T47D (cell line): ENCODE measurements around the gene ARPC5L.
"Not testable (repeated sequence)": the region's sequence is repeated elsewhere in the genome, so short reads cannot be mapped to it uniquely, and the experiment has no call there.

Experiments used
- DNase-seq, 2 experiments: peaks; one replicate each; pipeline versions ENCODE4 v3.0.0 to v3.0.0-alpha.2; 2011 to 2012; ENCODE audit warnings: low read depth in 1 of 2, low spot score in 1 of 2
- JUND ChIP-seq: IDR thresholded peaks from 2 replicates; pipeline ENCODE4 v1.6.1; 2012; ENCODE audit warnings: low read depth
- in situ Hi-C: cut with HindIII; loops from 2 replicates; pipeline ENCODE4 v1.10.0; 2016; ENCODE audit warnings: low sequenced_read_pairs, low pct_unique_long_range_greater_than_20kb

The ARPC5L gene

GRCh38 chr9:124831642-124832364 lies 30.1 kb upstream of the ARPC5L start:
- TF ChIP-seq JUND, result no peak
- in situ Hi-C loops, result no loop called here
- DNase-seq, result no peak

GRCh38 chr9:124834591-124834990 lies 27.3 kb upstream of the ARPC5L start:
- in situ Hi-C loops, result no loop called here
- no peak for TF ChIP-seq JUND
- no peak for DNase-seq

GRCh38 chr9:124835026-124835557 lies 26.8 kb upstream of the ARPC5L start:
- DNase-seq, result peak in 1 of 2 experiments; percentile 54
- no peak for TF ChIP-seq JUND
- in situ Hi-C loops, result no loop called here

DNA sequence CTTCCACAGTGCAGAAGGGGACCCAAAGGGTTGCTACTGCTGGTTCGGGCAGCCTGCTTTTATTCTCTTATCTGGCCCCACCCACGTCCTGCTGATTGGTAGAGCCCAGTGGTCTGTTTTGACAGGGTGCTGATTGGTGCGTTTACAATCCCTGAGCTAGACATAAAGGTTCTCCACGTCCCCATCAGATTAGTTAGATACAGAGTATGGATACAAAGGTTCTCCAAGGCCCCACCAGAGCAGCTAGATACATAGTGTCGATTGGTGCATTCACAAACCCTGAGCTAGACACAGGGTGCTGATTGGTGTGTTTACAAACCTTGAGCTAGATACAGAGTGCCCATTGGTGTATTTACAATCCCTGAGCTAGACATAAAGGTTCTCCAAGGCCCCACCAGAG lies 23.8 kb upstream of the ARPC5L start:
- in situ Hi-C loops, DNase-seq: not testable (repeated sequence)

DNA sequence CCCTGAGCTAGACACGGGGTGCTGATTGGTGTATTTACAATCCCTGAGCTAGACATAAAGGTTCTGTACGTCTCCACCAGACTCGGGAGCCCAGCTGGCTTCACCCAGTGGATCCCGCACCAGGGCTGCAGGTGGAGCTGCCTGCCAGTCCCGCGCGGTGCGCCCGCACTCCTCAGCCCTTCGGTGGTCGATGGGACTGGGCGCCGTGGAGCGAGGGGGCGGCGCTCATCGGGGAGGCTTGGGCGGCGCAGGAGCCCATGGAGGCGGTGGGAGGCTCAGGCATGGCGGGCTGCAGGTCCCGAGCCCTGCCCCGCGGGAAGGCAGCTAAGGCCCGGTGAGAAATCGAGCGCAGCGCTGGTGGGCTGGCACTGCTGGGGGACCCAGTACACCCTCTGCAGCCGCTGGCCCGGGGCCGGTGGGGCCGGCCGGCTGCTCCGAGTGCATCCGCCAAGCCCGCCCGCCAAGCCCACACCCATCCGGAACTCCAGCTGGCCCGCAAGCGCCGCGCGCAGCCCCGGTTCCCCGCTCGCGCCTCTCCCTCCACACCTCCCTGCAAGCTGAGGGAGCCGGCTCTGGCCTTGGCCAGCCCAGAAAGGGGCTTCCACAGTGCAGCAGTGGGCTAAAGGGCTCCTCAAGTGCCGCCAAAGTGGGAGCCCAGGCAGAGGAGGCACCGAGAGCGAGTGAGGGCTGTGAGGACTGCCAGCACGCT lies 23.2 kb upstream of the ARPC5L start:
- in situ Hi-C loops, DNase-seq: not testable (repeated sequence)

DNA sequence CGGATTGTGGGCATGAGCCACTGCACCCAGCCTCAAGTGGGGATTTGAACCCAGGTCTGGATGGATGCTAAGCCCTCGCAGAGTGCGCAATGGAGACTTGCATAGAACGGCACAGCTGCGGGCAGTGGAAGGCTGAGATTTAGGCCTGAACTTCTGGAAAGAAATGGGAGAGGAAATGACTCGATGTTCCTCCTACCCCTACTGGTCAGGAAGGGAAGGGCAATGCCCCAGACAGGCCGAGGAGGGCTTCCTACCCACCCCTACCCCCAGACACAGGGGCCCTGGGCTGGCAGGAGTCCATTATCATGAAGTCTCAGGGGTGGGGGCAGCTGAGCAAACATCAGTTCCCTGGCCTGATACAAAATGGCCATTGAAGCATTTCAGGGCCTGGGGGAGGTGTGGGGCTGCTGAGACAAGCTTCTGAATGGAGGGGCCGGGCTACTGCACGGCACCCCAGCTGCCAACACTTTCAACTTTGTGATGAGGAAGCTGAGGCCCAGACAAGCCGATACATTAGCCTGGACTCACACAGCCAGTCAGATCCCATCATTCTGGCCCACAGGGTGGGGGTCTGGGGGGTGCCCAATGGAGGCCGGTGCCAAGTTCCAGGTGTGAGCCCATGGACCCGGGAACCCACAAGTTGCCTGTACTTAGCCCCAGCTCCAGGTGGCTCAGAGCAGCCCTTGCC lies 22.2 kb upstream of the ARPC5L start:
- in situ Hi-C loops, result no loop called here
- DNase-seq, result peak in 1 of 2 experiments; percentile 47

DNA sequence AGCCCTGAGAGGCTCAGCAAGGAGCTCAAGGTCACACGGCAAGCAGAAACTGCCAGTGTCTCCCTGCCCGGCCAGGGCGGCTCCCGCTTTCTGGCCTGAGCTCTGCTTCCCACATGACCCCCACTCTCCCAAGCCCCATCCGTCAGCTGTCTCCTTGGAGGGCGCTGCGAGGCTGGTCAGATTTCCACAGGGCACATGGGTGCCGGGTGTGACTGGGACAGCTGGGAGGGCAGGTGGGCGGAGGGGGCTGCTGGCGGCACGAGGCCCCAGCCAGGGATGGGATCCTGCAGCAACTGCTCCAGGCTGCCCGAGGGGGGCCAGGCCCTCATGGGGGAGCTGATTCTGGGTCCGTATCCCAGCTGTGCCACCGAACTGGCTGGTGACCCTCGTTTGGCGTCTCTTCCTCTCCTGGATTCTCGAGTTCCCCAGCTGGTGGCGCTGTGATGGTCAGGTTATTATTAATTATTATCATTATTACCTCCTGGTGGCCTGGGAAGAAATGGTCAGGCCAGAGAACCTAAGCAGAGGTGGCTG lies 21.6 kb upstream of the ARPC5L start:
- DNase-seq, result no peak
- in situ Hi-C loops, result no loop called here
- TF ChIP-seq JUND, result no peak

More for the DNA sequence above, 22.2 kb upstream of the ARPC5L start:
- no peak for TF ChIP-seq JUND

DNA sequence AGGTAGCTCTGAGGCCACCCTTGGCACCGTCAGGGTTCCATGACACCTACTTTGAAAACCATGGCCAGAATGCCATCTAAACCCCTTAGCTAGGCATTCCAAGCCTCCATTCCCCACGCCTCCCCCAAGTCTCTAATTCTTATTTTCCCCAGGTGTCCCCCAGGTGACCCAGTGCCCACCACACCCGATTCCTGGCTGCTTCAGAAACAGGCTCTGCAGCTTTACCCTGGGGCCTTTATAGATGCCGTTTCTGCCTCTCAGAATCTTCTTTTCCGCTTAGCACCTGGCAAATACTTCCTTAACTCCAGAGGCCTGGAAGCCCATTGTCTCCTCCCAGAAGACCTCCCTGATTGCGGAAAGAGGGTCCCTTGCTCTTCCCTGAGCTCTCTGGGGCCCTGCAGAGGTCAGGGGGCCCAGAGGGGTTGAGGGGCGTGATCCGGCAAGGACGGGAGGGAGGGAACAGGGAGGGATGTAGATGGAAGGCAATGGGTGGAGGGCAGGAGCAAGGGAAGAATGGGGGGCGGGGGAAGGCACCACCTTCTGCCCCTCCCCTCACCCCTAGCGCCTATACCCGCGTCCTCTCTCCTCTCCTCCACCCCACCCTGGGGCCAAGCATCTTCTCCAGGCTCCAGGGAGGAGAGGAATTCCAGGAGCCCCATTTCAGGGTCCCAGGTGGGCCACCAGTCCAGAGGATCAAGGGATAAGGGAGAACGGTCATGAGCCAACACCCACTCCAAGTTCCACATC lies 20.7 kb upstream of the ARPC5L start:
- in situ Hi-C loops, result no loop called here
- DNase-seq, result no peak

DNA sequence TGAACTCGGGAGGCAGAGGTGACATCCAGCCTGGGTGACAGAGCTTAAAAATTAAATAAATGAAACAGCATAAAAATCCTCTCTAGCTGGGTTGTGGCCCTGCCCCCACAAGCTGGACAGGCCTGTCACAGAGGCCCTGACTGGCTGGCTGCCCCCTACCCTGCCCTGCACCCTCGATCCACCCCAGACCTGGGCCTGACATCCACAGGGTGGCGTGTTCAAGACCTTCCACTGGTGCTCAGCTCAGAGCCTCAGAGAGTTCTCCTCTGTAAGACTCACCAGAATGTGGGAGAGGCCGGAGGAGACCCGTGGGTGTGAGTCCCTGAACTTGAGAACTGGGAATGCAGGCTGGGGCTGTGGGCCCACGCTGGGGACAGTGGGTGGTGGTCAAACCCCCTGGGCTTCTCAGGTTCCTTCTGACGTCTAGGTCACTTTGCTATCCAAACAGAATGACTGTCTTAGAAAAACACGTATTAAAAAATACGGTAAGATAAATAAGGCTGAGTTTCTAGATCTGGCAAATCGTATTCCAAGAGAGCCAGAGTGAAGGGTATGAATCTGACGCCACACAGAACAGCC lies 18.4 kb upstream of the ARPC5L start:
- in situ Hi-C loops, result no loop called here
- no peak for DNase-seq
- no peak for TF ChIP-seq JUND

More for the DNA sequence above, 20.7 kb upstream of the ARPC5L start:
- no peak for TF ChIP-seq JUND

- in situ Hi-C loops, result no loop called here
- no peak for TF ChIP-seq JUND
These were observed 17.6 kb upstream of the ARPC5L start for GRCh38 chr9:124844291-124844690.

GRCh38 chr9:124846467-124846866 lies 15.5 kb upstream of the ARPC5L start:
- in situ Hi-C loops, DNase-seq: not testable (repeated sequence)

More at GRCh38 chr9:124844291-124844690, 17.6 kb upstream of the ARPC5L start:
- DNase-seq, result no peak

GRCh38 chr9:124846969-124847368 lies 15.0 kb upstream of the ARPC5L start:
- no peak for TF ChIP-seq JUND
- in situ Hi-C loops, result no loop called here
- no peak for DNase-seq
